Activated CD4-positive, alpha-beta T cell treated with anti-CD3 and anti-CD28 coated beads for 24 hours (primary cell): ENCODE measurements around the gene OR5F1.

ENCODE experiments used
- DNase-seq, 2 donors: peaks; one replicate each; pipeline ENCODE4 v3.0.0-alpha.2; 2020; ENCODE audit warnings: low read depth in 2 of 2

Gene OR5F1

DNA sequence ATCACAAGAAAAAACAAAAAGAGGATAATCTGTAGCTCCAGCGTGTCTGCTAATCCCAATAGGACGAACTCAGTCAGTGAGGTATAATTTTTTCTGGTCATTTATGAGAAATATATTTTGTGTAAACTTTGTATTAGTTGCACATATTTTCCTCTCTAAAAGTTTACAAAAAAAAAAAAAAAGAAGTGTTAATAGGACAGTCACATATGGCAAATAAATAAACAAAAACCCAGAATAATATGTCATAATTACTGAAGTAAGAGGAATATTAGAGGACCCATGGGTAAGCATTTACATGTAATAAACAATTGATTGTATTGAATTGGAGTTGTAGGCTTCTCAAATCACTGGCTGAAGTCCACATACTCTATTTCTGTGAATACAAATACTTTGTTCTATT, at the start of gene OR5F1:
TSS of gene OR5F1 (minus strand) at position 101 of the 400 bp plus-strand sequence. CDS start at position 101, 0 bp downstream.
- DNase-seq: no peak

DNA sequence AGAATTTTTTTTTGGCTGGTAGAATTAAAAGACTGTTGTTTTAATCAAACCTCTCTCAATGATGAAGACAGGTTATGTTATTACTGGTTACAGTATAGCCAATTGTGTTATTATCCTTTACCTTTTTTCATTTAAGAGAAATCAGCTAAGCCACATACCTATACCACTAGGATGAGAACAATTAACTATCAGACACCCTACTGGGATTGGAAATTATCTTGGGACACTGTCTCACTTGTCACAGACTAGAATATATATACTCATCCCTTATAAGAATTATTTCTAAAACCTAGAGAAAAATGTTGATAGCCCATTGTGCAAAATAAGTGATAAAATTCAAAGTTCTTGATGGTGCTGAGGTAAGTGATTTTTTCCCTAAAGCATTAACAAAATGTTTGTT, 32.9 kb upstream of the OR5F1 start, which contains the start of gene OR5AS1:
TSS of gene OR5AS1 (plus strand) at position 301 of the 400 bp plus-strand sequence. CDS start 2,765 bp downstream, outside the sequence.
- no peak for DNase-seq

DNA sequence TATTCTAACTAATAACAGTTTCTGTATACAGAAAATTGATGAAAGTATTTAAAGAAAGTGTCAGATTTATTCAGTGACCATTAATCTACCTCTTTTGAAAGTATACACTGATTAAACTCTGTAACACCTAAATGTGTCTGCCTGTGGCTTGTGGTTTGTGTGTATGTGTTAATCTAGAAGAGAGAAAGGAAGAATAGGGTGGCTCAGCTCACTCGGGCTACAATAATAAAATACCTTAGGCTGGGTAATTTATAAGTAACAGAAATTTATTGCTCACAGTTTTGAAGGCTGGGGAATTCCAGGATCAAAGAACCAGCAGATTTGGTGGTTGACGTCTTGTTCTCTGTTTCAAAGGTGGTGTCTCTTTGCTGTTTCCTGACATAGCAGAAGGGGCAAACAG, 19.4 kb upstream of the OR5F1 start:
- no peak for DNase-seq

DNA sequence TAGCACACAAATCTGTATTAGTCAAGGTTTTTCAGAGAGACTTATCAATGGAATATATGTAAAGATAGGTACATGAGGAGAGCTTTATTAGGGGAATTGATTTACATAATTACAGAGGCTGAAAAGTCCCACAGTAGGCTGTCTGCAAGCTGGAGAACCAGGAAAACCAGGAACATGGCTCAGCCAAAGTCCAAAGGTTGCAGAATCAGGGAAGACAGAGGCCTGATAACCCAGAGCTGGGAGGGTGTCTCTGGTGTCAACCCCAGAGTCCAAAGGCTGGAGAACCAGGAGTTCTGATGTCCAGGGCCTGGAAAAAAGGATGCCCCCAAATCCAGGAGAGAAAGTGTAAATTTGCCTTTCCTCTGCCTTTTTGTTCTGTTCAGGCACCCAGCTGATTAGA, 16.3 kb upstream of the OR5F1 start:
- DNase-seq: no peak

DNA sequence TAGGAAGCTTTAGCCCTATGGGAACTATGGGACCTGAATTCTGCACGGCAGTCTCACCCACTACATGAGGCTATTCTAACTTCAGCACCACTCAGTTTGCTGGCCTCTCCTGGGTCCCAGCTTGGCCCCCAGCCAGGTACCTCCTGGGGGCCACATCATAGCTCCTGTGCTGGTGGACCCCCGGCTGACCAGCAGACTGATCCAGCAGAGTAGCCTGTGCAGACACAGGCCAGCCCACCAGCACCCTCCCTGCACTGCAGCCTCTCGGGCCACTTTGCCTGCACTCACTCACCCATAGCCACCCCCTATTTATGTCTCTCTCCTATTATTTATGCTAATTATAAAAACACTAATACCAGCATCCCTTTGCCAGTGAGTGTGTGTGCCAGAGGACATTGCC, 23.5 kb downstream of the OR5F1 start:
- no peak for DNase-seq

DNA sequence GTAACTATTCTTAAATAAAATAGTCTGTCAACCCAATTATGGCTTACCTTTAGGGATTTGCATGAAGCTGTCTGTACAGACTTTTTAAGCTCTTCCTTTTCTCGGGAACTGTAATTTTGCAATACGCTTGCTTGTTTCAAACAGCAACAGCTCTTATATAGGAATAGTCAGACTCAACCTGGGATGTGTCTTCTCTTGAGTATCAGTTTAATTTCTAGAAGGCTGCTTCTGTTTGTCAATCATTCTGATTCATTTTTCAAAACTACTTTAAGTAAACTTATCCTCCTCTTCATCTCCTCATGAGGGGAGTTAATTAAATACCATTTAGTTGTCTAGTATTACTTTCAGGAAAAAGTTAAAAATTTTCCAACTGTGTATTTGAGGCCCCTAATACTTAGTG, 24.6 kb downstream of the OR5F1 start, which contains the start of gene OR10AG1:
TSS of gene OR10AG1 (minus strand) at position 101 of the 400 bp plus-strand sequence. CDS start at position 63, 38 bp downstream.
- DNase-seq: no peak

DNA sequence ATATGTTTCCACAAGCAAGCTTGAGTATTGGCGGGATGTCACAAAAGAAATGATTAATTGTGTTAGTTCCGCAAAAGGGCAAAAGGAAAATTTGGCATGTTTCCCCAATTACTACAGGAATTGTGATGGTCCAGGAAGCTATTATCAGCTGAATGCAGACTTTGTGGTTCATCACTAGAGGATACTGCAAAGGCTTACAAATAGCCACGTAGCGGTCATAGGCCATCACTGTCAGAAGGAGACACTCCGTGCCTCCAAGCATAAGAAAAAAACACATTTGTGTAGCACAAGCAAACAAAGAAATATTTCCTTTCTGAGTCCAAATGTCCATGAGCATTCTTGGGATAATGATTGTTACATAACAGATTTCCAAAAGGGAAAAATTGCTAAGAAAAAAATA, 26.5 kb downstream of the OR5F1 start:
- no peak for DNase-seq

DNA sequence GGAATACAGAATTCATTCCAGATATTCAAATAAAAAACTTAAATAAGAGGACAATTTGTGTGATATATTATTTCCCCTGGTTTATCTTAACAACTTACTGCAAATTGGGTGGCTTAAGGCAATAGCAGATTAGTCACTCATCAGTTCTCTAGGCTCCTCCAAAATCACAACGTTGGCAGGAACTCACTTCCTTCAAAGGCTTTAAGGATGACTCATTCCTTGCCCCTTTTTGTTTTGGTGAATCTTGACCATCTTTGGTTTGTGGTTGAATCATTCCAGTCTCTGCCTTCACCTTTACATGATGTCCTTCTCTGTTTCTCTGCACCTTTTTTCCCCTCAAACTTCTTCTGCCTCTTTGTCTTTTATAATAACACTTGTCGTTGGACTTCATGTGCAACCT, 28.0 kb downstream of the OR5F1 start:
- DNase-seq: no peak

DNA sequence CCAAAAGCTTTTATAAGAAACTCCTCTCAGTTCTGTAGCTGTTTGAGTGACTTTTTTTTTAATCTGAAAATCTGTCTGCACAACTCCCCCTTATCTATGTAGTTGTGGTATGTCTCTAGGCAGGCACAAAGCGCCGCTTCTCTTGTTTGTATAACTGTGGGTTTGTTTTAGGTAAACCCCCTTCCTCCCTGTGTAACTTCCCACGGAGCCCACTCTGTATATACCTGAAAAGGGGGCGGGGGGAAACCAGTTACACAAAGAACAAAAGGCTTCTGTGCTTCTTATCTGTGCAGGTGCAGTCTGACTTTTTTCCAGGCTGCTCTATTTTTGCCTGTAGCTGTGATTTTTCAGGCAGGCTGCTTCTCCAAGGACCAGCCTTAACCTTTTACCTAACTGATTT, 37.9 kb downstream of the OR5F1 start:
- no peak for DNase-seq

DNA sequence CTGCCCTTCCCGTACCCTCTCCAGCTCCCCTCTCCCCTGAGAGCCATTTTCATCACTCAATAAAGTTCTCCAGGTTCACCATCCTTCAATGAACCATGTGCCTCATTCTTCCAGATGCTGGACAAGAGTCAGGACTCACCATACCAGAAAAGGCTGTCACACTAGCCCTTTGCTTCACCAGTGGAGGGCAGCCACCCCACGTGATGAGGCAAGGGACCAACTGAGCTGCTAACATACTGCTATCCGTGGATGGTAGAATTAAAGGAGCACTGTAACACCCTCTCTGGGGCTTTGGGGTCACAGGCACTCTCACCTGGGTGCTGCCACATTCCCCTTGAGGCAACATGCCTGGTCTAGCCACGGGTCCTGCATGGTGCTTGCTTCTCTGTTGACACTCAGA, 45.1 kb downstream of the OR5F1 start:
- DNase-seq: no peak
